PC-3 (cell line): ENCODE results near the gene DRC3. TPM values are rescaled to one million over a fixed set of nuclear protein-coding genes. Genes with fewer than 3 reads are reported as not detected.
A peak's percentile ranks its signal among the peaks of the same experiment; 100 is the strongest.

Experiments
- ATAC-seq: fragments of 200-7000 bp; cut with Tn5 transposase; 2 replicates; pipeline ENCODE4 v1.9.1; 2020; ENCODE audit warnings: mild to moderate bottlenecking, moderate library complexity
- Bru-seq: library from RNA; stranded (reverse); fragments of 400-500 nt; gene quantifications from one replicate; lab custom pipeline; 2021; lab: Mats Ljungman, UMichigan
- BruChase-seq, 2 experiments: library from RNA; stranded (reverse); fragments of 400-500 nt; gene quantifications; one replicate each; lab custom pipeline; 2021; lab: Mats Ljungman, UMichigan
- BruUV-seq: library from RNA; stranded (reverse); fragments of 400-500 nt; replicated peaks from 2 replicates; lab custom pipeline; 2021; lab: Mats Ljungman, UMichigan
- CTCF ChIA-PET: fragments of 300-600 bp; sonication (Branson Sonifier 250); formaldehyde crosslinking; loops from one replicate; lab custom pipeline; 2022; ENCODE audit warnings: antibody characterized with exemption; lab: Charles Lee
- POLR2A ChIA-PET: fragments of 300-600 bp; sonication (Branson Sonifier 250); formaldehyde crosslinking; loops from one replicate; lab custom pipeline; 2022; ENCODE audit warnings: antibody characterized with exemption; ENCODE audit not compliant: unreplicated experiment; lab: Charles Lee
- DNase-seq: peaks from one replicate; pipeline ENCODE4 v3.0.0-alpha.2; 2015
- H2AFZ ChIP-seq: fragments of 300-600 bp; sonication (generic); 2 replicates; pipeline ENCODE4 v1.6.0; 2016; ENCODE audit warnings: antibody characterized with exemption, low read length
- H3F3A ChIP-seq: fragments of 300-600 bp; sonication (generic); one replicate; pipeline ENCODE4 v1.6.0; 2017; ENCODE audit warnings: antibody characterized with exemption, low read length, control low read depth, mild to moderate bottlenecking; ENCODE audit not compliant: unreplicated experiment
- H3K27ac ChIP-seq: fragments of 300-600 bp; sonication (generic); 2 replicates; pipeline ENCODE4 v1.5.1; 2016; ENCODE audit warnings: mild to moderate bottlenecking, low read length
- H3K27me3 ChIP-seq: fragments of 300-600 bp; sonication (generic); 2 replicates; pipeline ENCODE4 v1.6.1; 2016; ENCODE audit warnings: low read length, mixed read lengths
- H3K36me3 ChIP-seq: fragments of 300-600 bp; sonication (generic); 2 replicates; pipeline ENCODE4 v1.6.1; 2016; ENCODE audit warnings: low read depth, mixed run types, low read length, mixed read lengths
- H3K4me1 ChIP-seq: fragments of 300-600 bp; sonication (generic); 2 replicates; pipeline ENCODE4 v1.5.1; 2016; ENCODE audit warnings: low read length; ENCODE audit not compliant: insufficient read depth
- H3K4me2 ChIP-seq: fragments of 300-600 bp; sonication (generic); 2 replicates; pipeline ENCODE4 v1.6.0; 2016; ENCODE audit warnings: low read length
- H3K4me3 ChIP-seq: fragments of 300-600 bp; sonication (generic); 2 replicates; pipeline ENCODE4 v1.5.1; 2016; ENCODE audit warnings: mild to moderate bottlenecking, low read length, mixed read lengths
- H3K79me2 ChIP-seq: fragments of 300-600 bp; sonication (generic); 2 replicates; pipeline ENCODE4 v1.6.1; 2017; ENCODE audit warnings: low read length, mixed read lengths
- H3K9ac ChIP-seq: fragments of 300-600 bp; sonication (generic); 2 replicates; pipeline ENCODE4 v1.6.0; 2016; ENCODE audit warnings: mild to moderate bottlenecking, low read length
- H3K9me2 ChIP-seq: fragments of 300-600 bp; sonication (generic); replicated peaks from 2 replicates; pipeline ENCODE4 v1.6.1; 2016; ENCODE audit warnings: mixed run types, low read length, mixed read lengths
- H3K9me3 ChIP-seq: fragments of 300-600 bp; sonication (generic); 2 replicates; pipeline ENCODE4 v1.6.1; 2016; ENCODE audit warnings: low read length, mixed read lengths
- H4K20me1 ChIP-seq: fragments of 300-600 bp; sonication (generic); 2 replicates; pipeline ENCODE4 v1.6.1; 2016; ENCODE audit warnings: low read length, mixed read lengths
- CTCF ChIP-seq: fragments of 300-600 bp; sonication (generic); conservative IDR thresholded peaks from 2 replicates; pipeline ENCODE4 v1.5.1; 2017; ENCODE audit warnings: antibody characterized with exemption, low read depth, mild to moderate bottlenecking, low read length
- EZH2 ChIP-seq: fragments of 300-600 bp; sonication (generic); IDR thresholded peaks from one replicate; pipeline ENCODE4 v1.6.1; 2017; ENCODE audit warnings: antibody characterized with exemption, mild to moderate bottlenecking, low read length; ENCODE audit not compliant: unreplicated experiment
- EZH2phosphoT487 ChIP-seq: fragments of 300-600 bp; sonication (generic); IDR thresholded peaks from 2 replicates; pipeline ENCODE4 v1.6.1; 2018; ENCODE audit warnings: mild to moderate bottlenecking, antibody characterized with exemption, low read length, borderline replicate concordance
- intact Hi-C: fragments of 100-400 bp; cut with micrococcal nuclease; formaldehyde crosslinking; loops from 2 replicates; pipeline ENCODE4 v1.9.0; 2023
- long read RNA-seq: library from polyadenylated mRNA; unstranded; transcript quantifications from one replicate; pipeline ENCODE4 v2.0.0, GENCODE V29; 2021; ENCODE audit not compliant: unreplicated experiment
- total RNA-seq: library from RNA; depleted of rRNA; stranded (reverse); fragments of >200 nt; gene quantifications from 2 replicates; pipeline ENCODE4 v1.2.3, GENCODE V29; 2014; rRNA removed

DRC3 gene
- total RNA-seq: 1.9 and 2.2 TPM in 2 replicates
- Bru-seq, nascent RNA: percentile 30 among the genes with signal in this experiment
- BruChase-seq, experiment 1, labeled RNA remaining after a 6-hour chase: percentile 22 among the genes with signal in this experiment
- BruChase-seq, experiment 2, labeled RNA remaining after a 2-hour chase: percentile 25 among the genes with signal in this experiment
- long read RNA-seq, partial matches to known transcripts: 0 of 14 reads
- long read RNA-seq, other reads (novel, unspliced or antisense): 14 of 14 reads

- H3F3A ChIP-seq: no peaks in the 10 kb centered on the region
- peak within 1 kb of the TSS; percentile 71 for H2AFZ ChIP-seq
- H3K9ac ChIP-seq: peak within 1 kb of the TSS; percentile 65
- H3K9me3 ChIP-seq: no peaks in the 10 kb centered on the region
- CTCF ChIA-PET: interaction anchor here (1.1 to 1.9 kb wide), 3 partner anchors 51 to 82 kb away, joined by 4 to 6 read pairs (median 6); no protein-coding TSS in a partner anchor
- peak within 1 kb of the TSS; percentile 30 for H3K27ac ChIP-seq
- TF ChIP-seq CTCF (no peak), EZH2phosphoT487 (no peak), EZH2 (no peak)
- H3K36me3 ChIP-seq: no peaks in the 10 kb centered on the region
- POLR2A ChIA-PET: interaction anchor here (0.5 to 1.1 kb wide), 9 partner anchors 14 to 622 kb away, joined by 3 to 12 read pairs (median 4); no protein-coding TSS in a partner anchor
- no peaks in the 10 kb centered on the region for H4K20me1 ChIP-seq
- intact Hi-C loops: loop anchor here (1.0 kb wide), 2 partner anchors 51 to 61 kb away; no protein-coding TSS in a partner anchor
- peaks cover 13% of the 10 kb centered on the region for H3K4me1 ChIP-seq
- no TSS peak for BruUV-seq
- peaks cover 49% of the 10 kb centered on the region for H3K79me2 ChIP-seq
- H3K9me2 ChIP-seq: no peaks in the 10 kb centered on the region
- H3K4me3 ChIP-seq: peak within 1 kb of the TSS; percentile 80
- DNase-seq (peak; percentile 100), ATAC-seq (peak; percentile 90)
- H3K4me2 ChIP-seq: peak within 1 kb of the TSS; percentile 93
- H3K27me3 ChIP-seq: no peaks in the 10 kb centered on the region
Observed at GRCh38 chr17:17972126-17972951, at the start of gene DRC3, which contains the start of gene TOM1L2. Gene DRC3 (plus strand): TSS chr17:17972862. CDS start chr17:17977599, 4,737 bp downstream. Gene TOM1L2 (minus strand): TSS chr17:17972400. CDS start chr17:17972313, 87 bp downstream.

GRCh38 chr17:17924131-17924856 is 48.4 kb upstream of the DRC3 start:
- Histone ChIP-seq H3K9ac (no peak overlapping the region), H4K20me1 (no peaks in the 10 kb centered on the region), H3K9me2 (no peaks in the 10 kb centered on the region), H3K27ac (no peak overlapping the region), H3K36me3 (no peaks in the 10 kb centered on the region), H3K9me3 (no peaks in the 10 kb centered on the region), H3K79me2 (peaks cover 74% of the 10 kb centered on the region), H3K4me3 (no peak overlapping the region), H3K4me2 (no peak overlapping the region), H3K4me1 (peaks cover 36% of the 10 kb centered on the region), H3F3A (peaks cover 6% of the 10 kb centered on the region), H3K27me3 (no peaks in the 10 kb centered on the region), H2AFZ (no peak overlapping the region)
- BruUV-seq: no TSS peak
- ATAC-seq (no peak), DNase-seq (no peak)
- CTCF ChIA-PET: no interaction called here
- POLR2A ChIA-PET: no interaction called here
- intact Hi-C loops: loop anchor here (5.0 kb wide), 1 partner anchor 33 kb away; no protein-coding TSS in a partner anchor
- TF ChIP-seq EZH2: no peak
- TF ChIP-seq CTCF: no peak
- no peak for TF ChIP-seq EZH2phosphoT487
